ENCODE results near the gene FER.
"Not testable (repeated sequence)": the region's sequence is repeated elsewhere in the genome, so short reads cannot be mapped to it uniquely, and the experiment has no call there.

The FER gene

DNA sequence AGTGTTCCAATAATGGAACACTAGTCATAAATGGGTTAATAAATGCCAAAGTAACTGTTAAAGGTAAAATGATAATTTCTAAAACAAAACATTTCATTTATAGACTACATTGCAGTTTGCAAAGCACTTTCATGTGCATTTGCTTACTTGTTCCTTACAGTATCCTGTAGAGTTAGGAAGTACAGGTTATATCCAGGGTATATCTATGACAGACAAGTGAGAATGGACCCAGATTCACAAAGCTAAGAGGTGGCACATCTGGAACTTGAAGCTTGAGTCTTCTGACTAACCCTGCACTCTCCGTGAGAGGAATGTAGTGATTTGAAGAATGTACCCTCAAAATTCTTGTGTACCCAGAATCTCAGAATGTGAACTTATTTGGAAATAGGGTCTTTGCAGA is 121.4 kb downstream of the FER start:
- TF ChIP-seq, protein P1, sequence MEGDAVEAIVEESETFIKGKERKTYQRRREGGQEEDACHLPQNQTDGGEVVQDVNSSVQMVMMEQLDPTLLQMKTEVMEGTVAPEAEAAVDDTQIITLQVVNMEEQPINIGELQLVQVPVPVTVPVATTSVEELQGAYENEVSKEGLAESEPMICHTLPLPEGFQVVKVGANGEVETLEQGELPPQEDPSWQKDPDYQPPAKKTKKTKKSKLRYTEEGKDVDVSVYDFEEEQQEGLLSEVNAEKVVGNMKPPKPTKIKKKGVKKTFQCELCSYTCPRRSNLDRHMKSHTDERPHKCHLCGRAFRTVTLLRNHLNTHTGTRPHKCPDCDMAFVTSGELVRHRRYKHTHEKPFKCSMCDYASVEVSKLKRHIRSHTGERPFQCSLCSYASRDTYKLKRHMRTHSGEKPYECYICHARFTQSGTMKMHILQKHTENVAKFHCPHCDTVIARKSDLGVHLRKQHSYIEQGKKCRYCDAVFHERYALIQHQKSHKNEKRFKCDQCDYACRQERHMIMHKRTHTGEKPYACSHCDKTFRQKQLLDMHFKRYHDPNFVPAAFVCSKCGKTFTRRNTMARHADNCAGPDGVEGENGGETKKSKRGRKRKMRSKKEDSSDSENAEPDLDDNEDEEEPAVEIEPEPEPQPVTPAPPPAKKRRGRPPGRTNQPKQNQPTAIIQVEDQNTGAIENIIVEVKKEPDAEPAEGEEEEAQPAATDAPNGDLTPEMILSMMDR (conservative IDR thresholded peaks at IDR 0.05; ENCODE audit: control insufficient read depth, insufficient read depth, low read depth, low read length), result no peak
- DNase-seq (ENCODE audit: low read depth), result no peak
- H3K4me3 ChIP-seq (ENCODE audit: control insufficient read depth, low read depth, low read length), result no peak overlapping the region

DNA sequence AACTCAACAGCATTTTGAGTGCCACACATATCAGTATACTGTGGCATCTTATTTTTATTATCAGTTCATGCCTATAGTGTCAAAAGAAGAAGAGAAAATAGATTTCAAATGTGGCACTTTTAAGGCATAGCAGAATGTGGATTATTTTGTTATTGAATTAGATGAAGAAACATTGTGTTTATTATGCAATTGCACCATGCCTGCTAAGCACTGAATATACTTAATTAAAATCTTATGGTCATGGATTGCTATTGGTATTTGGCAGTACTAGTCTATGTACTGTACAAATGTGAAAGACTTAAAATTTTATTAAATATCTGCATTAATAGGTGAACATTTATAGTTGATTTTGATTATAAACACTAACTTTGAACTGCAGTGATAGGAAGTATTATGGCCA is 128.8 kb downstream of the FER start:
- peak; percentile 5 for DNase-seq (ENCODE audit: low read depth)
- TF ChIP-seq, protein P1 (conservative IDR thresholded peaks at IDR 0.05; ENCODE audit: control insufficient read depth, insufficient read depth, low read depth, low read length), result no peak
- no peak overlapping the region for H3K4me3 ChIP-seq (ENCODE audit: control insufficient read depth, low read depth, low read length)

DNA sequence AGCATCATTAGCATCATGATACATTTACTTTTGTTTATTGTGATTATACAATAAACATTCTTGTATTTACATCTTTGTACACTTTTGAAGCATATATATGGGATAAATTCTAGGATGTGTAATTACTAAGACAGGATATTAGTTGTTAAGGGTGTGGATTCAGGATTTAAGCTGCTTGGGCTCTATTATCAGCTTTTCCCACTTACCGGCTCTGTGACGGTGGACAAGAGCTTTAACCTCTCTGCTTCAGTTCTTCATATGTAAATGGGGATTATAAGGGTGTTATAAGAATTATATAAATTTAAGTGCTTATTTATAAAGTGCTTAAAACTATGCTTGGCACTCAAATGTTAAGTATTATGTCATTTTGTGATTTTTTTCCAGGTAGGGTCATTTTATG is 131.1 kb downstream of the FER start:
- no peak for DNase-seq (ENCODE audit: low read depth)
- TF ChIP-seq, protein P1 (conservative IDR thresholded peaks at IDR 0.05; ENCODE audit: control insufficient read depth, insufficient read depth, low read depth, low read length), result no peak

DNA sequence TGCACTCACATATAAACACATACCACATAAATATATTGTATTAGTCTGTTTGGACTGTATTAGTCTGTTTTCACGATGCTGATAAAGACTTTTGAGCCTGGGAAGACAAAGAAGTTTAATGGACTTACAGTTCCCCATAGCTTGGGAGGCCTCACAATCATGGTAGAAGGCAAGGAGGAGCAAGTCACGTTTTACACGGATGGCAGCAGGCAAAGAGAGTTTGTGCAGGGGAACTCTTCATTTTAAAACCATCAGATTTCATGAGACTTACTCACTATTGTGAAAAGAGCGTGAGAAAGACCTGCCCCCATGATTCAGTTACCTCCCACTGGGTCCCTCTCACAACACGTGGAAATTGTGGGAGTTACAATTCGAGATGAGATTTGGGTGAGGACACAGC is 133.4 kb downstream of the FER start:
- DNase-seq (ENCODE audit: low read depth), result no peak
- TF ChIP-seq, protein P1 (conservative IDR thresholded peaks at IDR 0.05; ENCODE audit: control insufficient read depth, insufficient read depth, low read depth, low read length), result no peak
- no peak overlapping the region for H3K4me3 ChIP-seq (ENCODE audit: control insufficient read depth, low read depth, low read length)

More for the DNA sequence above, 131.1 kb downstream of the FER start:
- H3K4me3 ChIP-seq (ENCODE audit: control insufficient read depth, low read depth, low read length), result no peak overlapping the region

DNA sequence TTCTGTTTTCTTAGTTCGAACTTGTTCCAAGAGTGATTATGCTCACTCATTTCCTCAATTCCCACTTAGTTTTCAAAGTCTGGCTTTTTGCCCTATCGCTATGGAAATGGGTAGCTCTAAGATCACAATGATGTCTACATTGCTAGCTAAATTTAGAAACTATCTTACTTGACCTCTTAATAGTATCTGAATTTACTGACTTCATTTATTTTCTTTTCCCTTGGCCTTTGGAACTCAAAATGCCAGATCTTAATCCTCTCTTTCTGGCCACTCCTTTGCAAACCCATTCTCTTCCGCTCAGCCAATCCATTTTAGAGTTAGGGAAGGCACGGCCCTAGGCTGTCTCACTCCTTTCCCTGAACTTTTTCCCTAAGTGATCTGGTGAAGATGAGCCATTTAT is 137.0 kb downstream of the FER start:
- no peak overlapping the region for H3K4me3 ChIP-seq (ENCODE audit: control insufficient read depth, low read depth, low read length)
- peak; percentile 68 for DNase-seq (ENCODE audit: low read depth)
- TF ChIP-seq, protein P1 (conservative IDR thresholded peaks at IDR 0.05; ENCODE audit: control insufficient read depth, insufficient read depth, low read depth, low read length), result no peak

DNA sequence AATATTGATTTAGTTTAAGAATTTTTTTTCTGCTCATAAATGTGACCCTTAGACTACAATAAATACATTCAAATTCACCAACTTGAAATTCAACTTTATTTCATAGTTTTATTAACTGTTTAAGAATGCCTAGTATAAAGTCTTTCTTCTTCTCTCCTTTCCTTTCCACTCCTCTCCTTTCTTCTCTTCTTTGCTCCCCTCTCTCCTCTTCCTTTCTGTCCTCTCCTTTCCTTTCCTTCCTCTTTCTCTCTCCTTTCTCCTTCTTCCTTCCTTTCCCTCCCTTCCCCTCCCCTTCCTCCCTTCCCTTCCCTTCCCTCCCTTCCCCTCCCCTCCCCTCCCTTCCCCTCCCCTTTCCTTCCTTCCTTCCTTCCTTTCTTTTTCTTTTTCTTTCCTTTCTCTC is 150.6 kb downstream of the FER start:
- TF ChIP-seq, protein P1 (conservative IDR thresholded peaks at IDR 0.05; ENCODE audit: control insufficient read depth, insufficient read depth, low read depth, low read length), result no peak
- no peak for DNase-seq (ENCODE audit: low read depth)
- no peak overlapping the region for H3K4me3 ChIP-seq (ENCODE audit: control insufficient read depth, low read depth, low read length)

DNA sequence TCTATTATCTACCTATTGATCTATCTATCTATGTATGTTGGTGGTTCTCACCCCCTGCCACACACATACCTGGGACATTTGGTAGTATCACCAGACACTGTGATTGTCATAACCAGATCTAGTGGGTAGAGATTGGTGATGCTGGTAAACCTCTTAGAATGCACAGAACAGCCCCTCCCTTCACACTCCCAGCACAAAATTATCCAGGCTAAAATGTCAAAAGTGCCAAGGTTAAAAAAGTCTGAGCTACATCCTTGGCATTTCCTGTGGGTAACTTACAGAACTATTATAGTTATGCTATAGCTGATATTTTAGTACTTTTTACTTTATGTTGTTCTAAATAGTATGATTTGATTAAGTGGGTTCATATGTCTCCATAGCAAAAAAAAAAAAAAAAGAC is 151.0 kb downstream of the FER start:
- TF ChIP-seq, protein P1 (conservative IDR thresholded peaks at IDR 0.05; ENCODE audit: control insufficient read depth, insufficient read depth, low read depth, low read length), result no peak
- DNase-seq (ENCODE audit: low read depth), result no peak
- H3K4me3 ChIP-seq (ENCODE audit: control insufficient read depth, low read depth, low read length), result no peak overlapping the region

DNA sequence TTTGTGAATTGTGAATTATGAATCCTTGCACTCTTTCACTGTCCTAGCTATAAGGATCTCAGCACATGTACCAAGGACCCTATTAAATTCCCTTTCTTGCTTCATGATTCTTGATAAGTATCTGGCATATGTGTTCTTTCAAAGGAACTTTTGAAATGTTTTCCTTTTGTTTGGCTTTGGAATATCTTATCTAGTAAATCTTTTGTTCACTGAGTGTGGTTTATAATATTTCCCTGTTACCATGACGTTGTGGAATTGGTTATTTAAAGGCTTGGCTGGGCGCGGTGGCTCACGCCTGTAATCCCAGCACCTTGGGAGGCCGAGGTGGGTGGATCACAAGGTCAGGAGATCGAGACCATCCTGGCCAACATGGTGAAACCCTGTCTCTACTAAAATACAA is 151.5 kb downstream of the FER start:
- not testable (repeated sequence) for H3K4me3 ChIP-seq (ENCODE audit: control insufficient read depth, low read depth, low read length); DNase-seq (ENCODE audit: low read depth)
